Activated T-helper 1 cell treated with anti-CD3 and anti-CD28 coated beads, Interleukin-12 subunit alpha, Interleukin-12 subunit beta, Interleukin-2, Interleukin-4 antibody, amounts not matched to agents 30 ng/mL and 10 ng/mL and 1 ng/mL, durations not matched to agents 14 hours and 24 hours and 36 hours (primary cell): ENCODE measurements around the gene RUNX1. TPM values are rescaled to one million over a fixed set of nuclear protein-coding genes. Genes with fewer than 3 reads are reported as not detected.
"Not testable (repeated sequence)": the region's sequence is repeated elsewhere in the genome, so short reads cannot be mapped to it uniquely, and the experiment has no call there.

ENCODE experiments used
- DNase-seq: peaks from one replicate; pipeline ENCODE4 v3.0.0; 2021; ENCODE audit warnings: low spot score
- H3K27ac Mint-ChIP-seq: one replicate; pipeline ENCODE4 v1.8.0; 2021; ENCODE audit warnings: mild to moderate bottlenecking, mixed read lengths
- H3K27me3 Mint-ChIP-seq: one replicate; pipeline ENCODE4 v1.8.0; 2022; ENCODE audit warnings: mild to moderate bottlenecking, moderate library complexity, mixed read lengths; ENCODE audit not compliant: insufficient read depth
- H3K36me3 Mint-ChIP-seq: one replicate; pipeline ENCODE4 v1.8.0; 2021; ENCODE audit warnings: low read depth, mixed read lengths
- H3K4me1 Mint-ChIP-seq: one replicate; pipeline ENCODE4 v1.8.0; 2021; ENCODE audit warnings: low read depth, mixed read lengths
- H3K4me3 Mint-ChIP-seq: one replicate; pipeline ENCODE4 v1.8.0; 2021; ENCODE audit warnings: mild to moderate bottlenecking, moderate library complexity, mixed read lengths
- H3K9me3 Mint-ChIP-seq: one replicate; pipeline ENCODE4 v1.8.0; 2021; ENCODE audit warnings: mixed read lengths
- intact Hi-C: fragments of 100-400 bp; cut with micrococcal nuclease; formaldehyde crosslinking; loops from one replicate; pipeline ENCODE4 v1.15.1; 2024
- total RNA-seq: library from RNA; stranded (reverse); gene quantifications from 2 replicates; pipeline ENCODE4 v1.2.3, GENCODE V29; 2022

RUNX1 gene
- total RNA-seq, 1 donor from 2014 or later = 116 TPM

DNA sequence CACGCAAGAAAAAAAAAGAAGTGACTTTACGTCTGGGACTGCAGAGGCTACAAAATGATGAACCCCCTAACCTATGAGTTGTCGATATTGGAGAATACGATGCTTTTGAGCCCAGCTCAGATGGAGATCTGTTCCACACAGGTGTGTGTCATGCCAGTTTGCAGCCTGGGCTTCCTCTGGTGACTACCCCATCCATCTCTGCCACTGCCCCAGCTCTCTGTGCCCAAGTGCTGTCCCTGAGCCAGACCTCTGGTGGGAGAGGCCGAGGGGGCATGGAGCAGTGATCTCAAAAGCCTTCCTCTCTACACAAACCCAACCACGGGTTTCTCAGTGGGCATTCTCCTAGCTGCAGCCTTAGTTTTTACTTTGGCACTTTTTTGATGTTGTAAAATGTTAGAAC is 239.3 kb downstream of the RUNX1 start:
- DNase-seq = no peak
- no peak overlapping the region for H3K27ac Mint-ChIP-seq
- H3K4me1 Mint-ChIP-seq = peaks cover 85% of the 10 kb centered on the region
- no peaks in the 10 kb centered on the region for H3K27me3 Mint-ChIP-seq
- intact Hi-C loops = loop anchor here (5.0 kb wide), 3 partner anchors 103 to 327 kb away; no protein-coding TSS in a partner anchor
- no peak overlapping the region for H3K4me3 Mint-ChIP-seq
- H3K9me3 Mint-ChIP-seq = no peaks in the 10 kb centered on the region
- H3K36me3 Mint-ChIP-seq = peaks cover 59% of the 10 kb centered on the region

DNA sequence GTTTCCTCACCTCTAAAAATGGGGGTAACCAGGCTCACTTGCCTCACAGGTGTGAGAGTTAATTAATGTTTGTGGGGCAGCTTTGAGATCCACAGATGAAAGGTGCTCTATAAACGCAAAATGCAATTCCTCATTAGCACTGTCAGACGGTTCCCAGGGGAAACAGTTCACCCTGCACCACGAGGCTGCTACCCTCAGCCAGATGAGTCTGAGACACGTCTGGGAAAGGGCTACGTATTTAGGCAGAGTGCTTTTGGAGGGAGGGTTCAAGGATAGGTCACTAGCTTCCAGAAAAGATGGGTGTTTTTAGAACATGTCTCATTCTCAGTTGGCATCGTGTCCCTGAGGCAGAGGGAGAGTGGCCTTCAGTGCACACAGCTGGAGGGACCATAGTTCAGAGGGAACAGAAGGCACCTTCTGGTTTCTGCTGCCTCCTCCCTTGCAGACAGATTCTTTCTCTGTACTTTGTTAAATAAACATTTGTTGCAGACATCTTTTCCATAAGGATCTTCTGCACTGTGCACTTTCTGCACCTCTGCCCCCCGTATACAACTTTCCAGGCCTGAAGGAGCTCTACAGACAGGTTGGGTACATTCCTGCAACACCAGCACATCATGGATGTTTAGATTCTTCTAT is 240.4 kb downstream of the RUNX1 start:
- Mint-ChIP-seq H3K36me3 (peaks cover 59% of the 10 kb centered on the region), H3K4me1 (peaks cover 93% of the 10 kb centered on the region), H3K9me3 (no peaks in the 10 kb centered on the region), H3K27me3 (no peaks in the 10 kb centered on the region), H3K27ac (peak overlapping the region; percentile 93), H3K4me3 (peak overlapping the region; percentile 56)
- intact Hi-C loops = loop anchor here (5.0 kb wide), 3 partner anchors 101 to 329 kb away; no protein-coding TSS in a partner anchor
- DNase-seq = no peak

DNA sequence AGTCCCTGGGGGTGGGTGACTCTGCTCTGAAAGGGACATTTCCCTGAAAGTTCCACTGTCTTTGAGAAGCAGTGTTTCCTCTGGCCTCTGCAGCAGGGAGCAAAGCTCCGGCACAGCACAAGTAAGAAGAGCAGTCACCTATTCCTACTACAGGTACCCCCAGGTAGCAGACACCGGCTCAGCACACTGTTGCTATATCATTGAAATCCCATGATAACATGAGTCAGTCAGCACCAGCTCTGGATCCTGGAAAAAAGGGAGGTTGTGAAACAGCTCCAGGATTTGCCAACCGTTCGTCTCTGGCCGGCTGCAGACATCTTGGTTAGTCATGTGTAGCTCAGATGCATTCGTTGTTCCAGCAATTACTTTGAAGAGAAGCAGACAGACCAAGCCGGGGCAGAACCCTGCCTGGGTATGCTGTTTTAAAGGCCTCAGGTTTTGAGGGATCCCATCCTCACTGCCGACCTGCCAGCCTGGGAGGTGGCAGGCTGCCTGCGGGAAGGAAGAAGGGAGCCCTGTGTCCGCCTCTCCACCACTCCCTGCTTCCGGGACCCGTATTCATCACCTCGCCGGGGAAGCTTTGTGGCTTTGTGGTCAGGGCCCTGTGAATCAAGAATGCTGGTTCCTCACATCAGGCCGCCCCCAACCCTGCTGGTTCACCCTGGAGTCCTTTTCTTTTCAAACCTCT is 241.1 kb downstream of the RUNX1 start:
- Mint-ChIP-seq H3K4me1 (peaks cover 90% of the 10 kb centered on the region), H3K27me3 (no peaks in the 10 kb centered on the region), H3K4me3 (peak overlapping the region; percentile 56), H3K27ac (peak overlapping the region; percentile 93), H3K36me3 (peaks cover 57% of the 10 kb centered on the region), H3K9me3 (no peaks in the 10 kb centered on the region)
- intact Hi-C loops = loop anchor here (1.0 to 5.0 kb wide), 8 partner anchors 37 to 329 kb away; no protein-coding TSS in a partner anchor
- peak; percentile 55 for DNase-seq

DNA sequence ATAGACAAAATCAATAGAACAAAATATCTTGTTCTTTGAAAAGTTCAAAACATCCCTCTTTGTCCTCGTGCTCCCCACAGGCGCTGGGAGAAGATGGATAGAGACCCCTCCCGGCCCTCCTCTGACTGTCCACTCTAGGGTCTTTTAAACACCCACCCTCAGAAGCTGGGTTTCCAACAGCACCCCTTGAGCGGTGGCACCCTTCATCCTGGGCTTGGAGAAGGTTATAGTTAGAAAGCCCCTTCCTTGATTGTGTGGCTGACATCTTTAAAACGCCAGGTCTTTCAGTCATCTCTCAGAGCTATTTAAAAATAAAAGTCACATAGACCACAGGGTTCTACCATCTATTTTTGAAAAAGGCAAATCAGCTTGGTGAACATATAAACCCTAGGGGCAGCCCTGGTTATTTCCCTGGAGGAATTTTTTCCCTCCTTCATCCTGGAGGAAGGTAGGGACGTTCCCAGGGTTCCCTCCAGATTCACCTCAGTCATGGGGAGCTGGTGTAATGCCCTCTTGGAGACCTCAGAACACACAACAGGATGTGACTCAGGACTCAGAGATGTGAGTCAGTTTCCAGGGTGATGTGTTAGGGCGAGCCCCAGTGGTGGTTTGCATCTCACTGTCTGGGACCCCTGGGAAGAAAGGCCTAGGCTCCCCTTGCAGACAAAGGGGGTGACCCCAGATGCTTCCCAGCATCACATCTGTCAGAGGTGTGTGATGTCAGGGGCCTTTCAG is 241.8 kb downstream of the RUNX1 start:
- intact Hi-C loops = loop anchor here (1.0 to 5.0 kb wide), 8 partner anchors 37 to 330 kb away; no protein-coding TSS in a partner anchor
- Mint-ChIP-seq H3K9me3 (no peaks in the 10 kb centered on the region), H3K4me1 (peaks cover 92% of the 10 kb centered on the region), H3K27ac (peak overlapping the region; percentile 93), H3K36me3 (peaks cover 51% of the 10 kb centered on the region), H3K27me3 (no peaks in the 10 kb centered on the region), H3K4me3 (peak overlapping the region; percentile 56)
- DNase-seq = peak; percentile 54

DNA sequence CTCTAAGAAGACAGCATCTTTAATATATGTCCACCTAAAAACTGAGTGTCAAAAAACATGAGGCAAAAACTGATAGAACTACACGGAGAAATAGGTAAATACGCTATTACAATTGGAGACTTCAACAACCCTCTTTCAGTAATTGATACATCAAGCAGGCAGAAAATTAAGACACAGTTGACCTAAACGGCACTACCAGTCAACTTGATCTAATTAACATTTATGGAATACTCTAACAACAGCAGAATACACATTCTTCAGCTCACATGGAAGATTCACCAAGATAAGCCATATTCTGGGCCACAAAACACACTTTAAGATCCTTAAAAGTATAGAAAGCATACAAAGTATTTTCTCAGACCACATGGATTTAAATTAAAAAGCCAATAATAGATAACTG is 242.7 kb downstream of the RUNX1 start:
- peaks cover 51% of the 10 kb centered on the region for H3K36me3 Mint-ChIP-seq
- no peak for DNase-seq
- H3K9me3 Mint-ChIP-seq = no peaks in the 10 kb centered on the region
- intact Hi-C loops = loop anchor here (2.0 to 5.0 kb wide), 5 partner anchors 38 to 331 kb away; no protein-coding TSS in a partner anchor
- H3K27me3 Mint-ChIP-seq = no peaks in the 10 kb centered on the region
- H3K4me3 Mint-ChIP-seq = no peak overlapping the region
- H3K27ac Mint-ChIP-seq = peak overlapping the region; percentile 20
- H3K4me1 Mint-ChIP-seq = peaks cover 88% of the 10 kb centered on the region

DNA sequence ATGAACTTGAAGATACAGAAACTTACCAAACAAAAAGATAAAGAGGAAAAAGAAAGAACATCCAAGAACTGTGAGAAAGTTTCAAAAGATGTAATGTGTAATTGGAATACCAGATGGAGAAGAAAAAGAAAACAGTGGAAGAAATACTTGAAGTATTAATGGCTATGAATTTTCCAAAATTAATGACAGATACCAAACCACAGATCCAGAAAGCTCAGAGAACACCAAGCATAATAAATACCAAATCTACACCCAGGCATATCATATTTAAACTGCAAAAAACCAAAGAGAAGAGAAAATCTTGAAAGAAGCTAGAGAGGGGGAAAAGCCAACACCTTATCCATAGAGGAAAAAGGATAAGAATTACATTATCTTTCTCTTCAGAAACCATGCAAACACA is 243.9 kb downstream of the RUNX1 start:
- Mint-ChIP-seq H3K27ac (peak overlapping the region; percentile 42), H3K9me3 (no peaks in the 10 kb centered on the region), H3K4me1 (peaks cover 76% of the 10 kb centered on the region), H3K27me3 (no peaks in the 10 kb centered on the region), H3K4me3 (peak overlapping the region; percentile 15), H3K36me3 (peaks cover 48% of the 10 kb centered on the region)
- intact Hi-C loops = loop anchor here (5.0 kb wide), 3 partner anchors 98 to 332 kb away; no protein-coding TSS in a partner anchor
- no peak for DNase-seq

DNA sequence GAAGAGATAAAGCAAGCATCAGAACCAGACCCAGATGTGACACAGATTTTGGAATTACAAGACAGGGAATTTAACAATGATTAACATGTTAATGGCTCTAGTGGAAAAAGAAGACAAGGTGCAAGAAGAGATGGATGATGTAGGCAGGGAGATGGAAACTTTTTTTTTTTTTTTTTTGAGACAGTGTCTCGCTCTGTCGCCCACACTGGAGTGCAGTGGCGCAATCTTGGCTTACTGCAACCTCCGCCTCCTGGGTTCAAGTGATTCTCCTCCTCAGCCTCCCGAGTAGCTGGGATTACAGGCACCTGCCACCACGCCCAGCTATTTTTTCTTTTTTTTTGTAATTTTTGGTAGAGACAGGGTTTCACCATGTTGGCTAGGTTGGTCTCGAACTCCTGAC is 244.5 kb downstream of the RUNX1 start:
- Mint-ChIP-seq H3K36me3 (peaks cover 48% of the 10 kb centered on the region), H3K4me1 (peaks cover 70% of the 10 kb centered on the region), H3K27ac (peak overlapping the region; percentile 49)
- DNase-seq, H3K27me3 Mint-ChIP-seq, H3K4me3 Mint-ChIP-seq, H3K9me3 Mint-ChIP-seq, intact Hi-C loops: not testable (repeated sequence)

DNA sequence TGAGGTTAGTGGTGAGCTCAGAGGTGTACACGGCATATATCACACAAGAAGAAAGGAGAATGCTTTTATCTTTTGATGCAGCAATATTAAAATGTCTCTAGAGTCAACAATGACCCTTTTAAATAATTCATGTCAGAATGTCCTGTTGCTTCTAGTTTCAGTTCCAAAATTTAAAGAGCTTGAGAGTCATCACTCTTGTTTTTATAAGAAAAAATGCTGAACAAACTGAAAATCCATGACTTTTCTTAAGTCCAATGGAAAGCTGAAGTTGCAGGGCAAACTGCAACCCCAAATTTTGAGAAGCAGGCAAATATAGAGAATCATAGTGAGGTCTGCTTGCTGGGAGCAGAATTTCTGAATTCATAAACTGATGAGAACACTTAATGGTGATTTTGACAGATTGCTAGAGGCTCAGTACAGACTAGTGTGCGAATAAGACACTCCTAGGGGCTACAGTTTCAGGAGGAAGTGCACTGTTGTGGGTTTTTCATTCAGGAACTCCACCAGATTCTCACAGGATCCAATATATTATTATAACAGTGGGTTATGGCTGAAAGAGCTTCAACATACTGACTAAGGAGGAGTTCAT is 245.2 kb downstream of the RUNX1 start:
- Mint-ChIP-seq H3K27me3 (no peaks in the 10 kb centered on the region), H3K27ac (no peak overlapping the region), H3K9me3 (no peaks in the 10 kb centered on the region), H3K4me1 (peaks cover 63% of the 10 kb centered on the region), H3K36me3 (peaks cover 46% of the 10 kb centered on the region), H3K4me3 (no peak overlapping the region)
- intact Hi-C loops = no loop called here
- DNase-seq = no peak

DNA sequence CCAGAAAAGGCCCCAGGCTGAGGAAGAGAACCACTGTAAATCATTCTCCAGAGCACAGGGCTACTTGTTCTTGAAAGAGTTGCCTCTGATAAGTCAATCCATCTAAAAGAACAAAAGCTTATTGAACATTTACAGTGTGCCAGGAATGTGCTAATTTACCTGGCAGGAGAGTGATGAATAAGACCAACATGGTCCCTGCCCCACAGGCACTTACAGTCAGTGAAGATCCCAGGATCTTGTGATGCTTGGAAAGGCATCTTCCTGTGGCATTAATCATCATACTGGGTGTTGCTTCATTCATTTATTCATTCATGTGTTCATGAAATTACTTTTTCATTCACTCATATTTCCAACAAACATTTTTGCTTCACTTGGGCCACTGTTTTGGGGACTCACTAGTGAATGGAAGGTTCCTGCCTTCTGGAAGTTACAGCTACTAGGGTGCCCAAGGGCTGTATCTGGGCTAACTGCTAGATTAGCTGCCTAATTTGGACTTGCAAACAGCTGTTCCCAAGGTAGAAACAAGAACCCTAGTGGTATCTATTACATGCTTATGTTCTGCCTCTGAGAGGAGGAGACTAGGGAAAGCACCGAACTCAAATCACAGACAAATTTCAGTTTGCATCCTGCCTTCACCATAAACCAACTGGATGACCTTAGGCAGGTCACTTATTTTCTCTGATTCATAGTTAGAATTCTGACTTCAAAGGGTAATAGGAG is 246.8 kb downstream of the RUNX1 start:
- Mint-ChIP-seq H3K9me3 (no peaks in the 10 kb centered on the region), H3K36me3 (peaks cover 52% of the 10 kb centered on the region), H3K4me1 (peaks cover 48% of the 10 kb centered on the region), H3K27ac (no peak overlapping the region), H3K4me3 (no peak overlapping the region), H3K27me3 (no peaks in the 10 kb centered on the region)
- no peak for DNase-seq
- intact Hi-C loops = no loop called here

DNA sequence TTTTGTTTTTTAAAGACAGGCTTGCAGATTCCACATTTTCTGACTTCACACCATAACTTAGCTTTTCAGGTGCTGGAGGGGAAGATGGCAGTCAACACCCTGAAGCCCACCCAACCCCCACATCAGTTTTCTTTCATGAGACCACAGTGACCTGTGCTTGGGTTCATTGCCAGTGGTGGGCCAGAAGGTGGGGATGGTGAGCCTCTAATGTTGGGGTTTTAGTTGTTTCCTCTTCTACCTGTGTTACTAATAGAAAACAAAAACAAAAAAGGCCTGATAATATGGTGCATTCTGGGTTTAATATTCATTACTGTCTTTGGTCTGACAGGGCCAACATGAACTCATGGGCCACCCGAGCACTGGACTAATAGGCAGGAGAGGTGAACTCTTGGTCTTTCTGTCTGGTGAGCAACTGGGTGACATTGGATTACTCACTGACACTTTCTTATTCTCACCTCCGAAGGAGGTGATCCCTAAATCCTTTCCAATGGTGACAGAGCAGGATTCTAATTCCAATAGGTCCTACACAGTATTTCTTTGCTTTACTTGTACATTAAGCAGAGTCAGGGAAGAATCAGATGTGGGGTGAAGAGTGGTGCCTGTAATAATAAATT is 247.5 kb downstream of the RUNX1 start:
- no peaks in the 10 kb centered on the region for H3K9me3 Mint-ChIP-seq
- H3K36me3 Mint-ChIP-seq = peaks cover 50% of the 10 kb centered on the region
- H3K27ac Mint-ChIP-seq = no peak overlapping the region
- H3K4me1 Mint-ChIP-seq = peaks cover 40% of the 10 kb centered on the region
- intact Hi-C loops = loop anchor here (2.0 kb wide), 1 partner anchor 599 kb away; no protein-coding TSS in a partner anchor
- no peak for DNase-seq
- no peak overlapping the region for H3K4me3 Mint-ChIP-seq
- no peaks in the 10 kb centered on the region for H3K27me3 Mint-ChIP-seq

DNA sequence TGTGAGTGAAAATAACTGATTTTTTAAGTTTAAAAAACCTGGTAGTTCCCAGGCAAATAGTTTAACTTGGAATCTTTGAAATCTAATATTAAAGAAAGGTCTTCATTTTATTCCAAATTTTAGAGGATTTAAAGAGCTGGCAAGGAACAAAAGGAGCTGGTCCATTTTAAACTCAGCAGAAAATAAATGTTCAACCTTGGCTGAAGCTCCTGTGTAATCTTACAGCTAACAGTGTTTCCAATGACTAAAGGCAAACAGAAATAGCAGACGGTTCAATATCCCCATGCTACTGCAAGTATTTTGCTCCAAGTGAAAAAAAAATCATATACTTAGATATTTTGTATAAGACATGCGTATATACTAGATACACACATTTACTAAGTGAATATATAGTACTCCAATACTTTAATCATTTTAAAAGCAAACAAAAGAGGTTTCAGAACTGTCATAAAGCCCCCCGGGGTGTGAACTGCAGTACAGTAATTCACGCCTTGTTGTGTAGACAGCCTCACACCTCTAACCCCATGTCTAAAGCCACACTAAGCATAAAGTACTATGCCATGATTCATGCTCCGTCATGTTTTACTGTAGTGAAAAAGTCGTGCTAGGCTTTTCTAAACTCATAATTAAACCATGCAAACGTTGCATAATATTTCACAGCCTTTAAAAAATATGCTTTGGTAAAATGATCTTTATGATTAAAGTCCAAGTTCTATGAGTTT is 248.1 kb downstream of the RUNX1 start:
- no peak overlapping the region for H3K27ac Mint-ChIP-seq
- no peak overlapping the region for H3K4me3 Mint-ChIP-seq
- H3K27me3 Mint-ChIP-seq = no peaks in the 10 kb centered on the region
- intact Hi-C loops = loop anchor here (2.0 kb wide), 1 partner anchor 600 kb away; no protein-coding TSS in a partner anchor
- DNase-seq = no peak
- H3K4me1 Mint-ChIP-seq = peaks cover 35% of the 10 kb centered on the region
- H3K36me3 Mint-ChIP-seq = peaks cover 49% of the 10 kb centered on the region
- H3K9me3 Mint-ChIP-seq = no peaks in the 10 kb centered on the region
